ENCODE measurements around the gene MOB1B.

- TF ChIP-seq CTCF (IDR thresholded peaks at IDR 0.05) (no peak), POLR2A (IDR thresholded peaks at IDR 0.05) (no peak)
Measured at GRCh38 chr4:70925899-70926635, 23.9 kb downstream of the MOB1B start.
